ENCODE measurements around the gene TCAIM.
"Not testable (repeated sequence)": the region's sequence is repeated elsewhere in the genome, so short reads cannot be mapped to it uniquely, and the experiment has no call there.

Gene TCAIM

GRCh38 chr3:44346590-44346989 is 8.0 kb downstream of the TCAIM start:
- not testable (repeated sequence) for DNase-seq

- DNase-seq = no peak
These were observed 10.4 kb downstream of the TCAIM start for GRCh38 chr3:44348993-44349392.

GRCh38 chr3:44353355-44353924 is 14.9 kb downstream of the TCAIM start:
- DNase-seq = no peak

GRCh38 chr3:44355362-44356033 is 16.9 kb downstream of the TCAIM start:
- no peak for DNase-seq

- no peak for DNase-seq
These were observed 20.7 kb downstream of the TCAIM start for GRCh38 chr3:44359146-44359751.

GRCh38 chr3:44363591-44363990 is 25.0 kb downstream of the TCAIM start:
- no peak for DNase-seq

- DNase-seq = no peak
These were observed 27.4 kb downstream of the TCAIM start for GRCh38 chr3:44365952-44366351.

GRCh38 chr3:44375450-44375849 is 36.9 kb downstream of the TCAIM start:
- no peak for DNase-seq

GRCh38 chr3:44387404-44387803 is 48.8 kb downstream of the TCAIM start:
- DNase-seq = no peak

- no peak for DNase-seq
These were observed 53.9 kb downstream of the TCAIM start for GRCh38 chr3:44392489-44392888.

GRCh38 chr3:44395714-44396113 is 57.1 kb downstream of the TCAIM start:
- DNase-seq = no peak

GRCh38 chr3:44396200-44397171 is 57.9 kb downstream of the TCAIM start:
- no peak for DNase-seq

- not testable (repeated sequence) for DNase-seq
These were observed 59.7 kb downstream of the TCAIM start for GRCh38 chr3:44398271-44398670.

GRCh38 chr3:44398853-44399252 is 60.3 kb downstream of the TCAIM start:
- DNase-seq = no peak

- DNase-seq = no peak
These were observed 62.2 kb downstream of the TCAIM start for GRCh38 chr3:44400771-44401170.

- DNase-seq = no peak
These were observed 64.0 kb downstream of the TCAIM start for GRCh38 chr3:44402548-44402947.

- no peak for DNase-seq
These were observed 71.3 kb downstream of the TCAIM start for GRCh38 chr3:44409640-44410410.

- no peak for DNase-seq
These were observed 72.6 kb downstream of the TCAIM start for GRCh38 chr3:44411031-44411645.

GRCh38 chr3:44412365-44412764 is 73.8 kb downstream of the TCAIM start:
- DNase-seq = no peak

- DNase-seq = no peak
These were observed 76.0 kb downstream of the TCAIM start for GRCh38 chr3:44414517-44415090.

- no peak for DNase-seq
These were observed 76.9 kb downstream of the TCAIM start for GRCh38 chr3:44415421-44415820.
